Loucy (cell line): Measurements from ENCODE around the gene SLC25A6.

ENCODE experiments used
- CTCF ChIP-seq: fragments of 200-600 bp; sonication (generic); conservative IDR thresholded peaks from 2 replicates; pipeline ENCODE4 v1.5.1; 2014; ENCODE audit warnings: mild to moderate bottlenecking, antibody characterized with exemption, low read length
- EZH2phosphoT487 ChIP-seq: fragments of 200-600 bp; IDR thresholded peaks from 2 replicates; pipeline ENCODE4 v1.6.1; 2018; ENCODE audit warnings: antibody characterized with exemption, mild to moderate bottlenecking, moderate library complexity, borderline replicate concordance

- TF ChIP-seq CTCF (no peak), EZH2phosphoT487 (no peak)
These were observed 5.1 kb upstream of the SLC25A6 start for GRCh38 chrX:1397001-1397400.
